Type B pancreatic cell (in vitro differentiated cells): ENCODE data around the gene PBX3. TPM values are rescaled to one million over a fixed set of nuclear protein-coding genes. Genes with fewer than 3 reads are reported as not detected.

ENCODE experiments used
- DNase-seq: peaks from one replicate; pipeline ENCODE4 v3.0.0; 2021; ENCODE audit warnings: mixed read lengths; ENCODE audit not compliant: unreplicated experiment; ENCODE audit errors: extremely low spot score
- H3K27ac Mint-ChIP-seq: 2 replicates; pipeline ENCODE4 v1.8.0; 2021; ENCODE audit warnings: mild to moderate bottlenecking, mixed read lengths
- H3K27me3 Mint-ChIP-seq: 2 replicates; pipeline ENCODE4 v1.8.0; 2021; ENCODE audit warnings: mixed read lengths
- H3K36me3 Mint-ChIP-seq: 2 replicates; pipeline ENCODE4 v1.8.0; 2021; ENCODE audit warnings: mixed read lengths
- H3K4me1 Mint-ChIP-seq: one replicate; pipeline ENCODE4 v1.8.0; 2021; ENCODE audit warnings: mixed read lengths; ENCODE audit not compliant: unreplicated experiment
- H3K4me3 Mint-ChIP-seq: 2 replicates; pipeline ENCODE4 v1.8.0; 2021; ENCODE audit warnings: mild to moderate bottlenecking, mixed read lengths
- H3K9me3 Mint-ChIP-seq: 2 replicates; pipeline ENCODE4 v1.8.0; 2021; ENCODE audit warnings: mixed read lengths
- total RNA-seq: library from RNA; stranded (reverse); gene quantifications from 2 replicates; pipeline ENCODE4 v1.2.1, GENCODE V29; 2021; ENCODE audit warnings: low replicate concordance
- TF ChIP-seq, protein P1 (sequence below): fragments of 200-600 bp; sonication (generic); conservative IDR thresholded peaks from 2 replicates; pipeline ENCODE4 v1.5.0; 2021; ENCODE audit warnings: antibody characterized with exemption, mild to moderate bottlenecking

Gene PBX3
- total RNA-seq, 1 donor from 2014 or later = 60.9 TPM

DNA sequence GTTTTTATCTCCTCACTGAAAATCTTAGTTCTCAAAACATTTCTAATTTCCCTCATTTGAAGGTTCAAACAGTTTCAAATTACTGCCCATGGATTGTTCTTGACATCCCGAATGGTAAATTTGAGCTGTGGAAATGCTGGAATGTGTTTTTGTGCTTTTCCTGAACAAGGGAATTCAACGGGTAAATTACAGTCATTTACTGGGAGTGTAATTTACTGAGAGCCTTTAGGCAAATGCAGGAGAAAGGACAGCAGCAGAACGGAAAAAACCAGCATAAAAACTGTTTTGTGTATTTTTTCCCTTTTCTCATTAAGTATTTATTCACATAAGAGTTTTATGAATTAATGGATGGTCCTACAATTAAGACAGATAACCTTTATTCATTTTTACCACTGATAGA, 139.2 kb downstream of the PBX3 start:
- H3K4me1 Mint-ChIP-seq = peaks cover 68% of the 10 kb centered on the region
- TF ChIP-seq, protein P1, sequence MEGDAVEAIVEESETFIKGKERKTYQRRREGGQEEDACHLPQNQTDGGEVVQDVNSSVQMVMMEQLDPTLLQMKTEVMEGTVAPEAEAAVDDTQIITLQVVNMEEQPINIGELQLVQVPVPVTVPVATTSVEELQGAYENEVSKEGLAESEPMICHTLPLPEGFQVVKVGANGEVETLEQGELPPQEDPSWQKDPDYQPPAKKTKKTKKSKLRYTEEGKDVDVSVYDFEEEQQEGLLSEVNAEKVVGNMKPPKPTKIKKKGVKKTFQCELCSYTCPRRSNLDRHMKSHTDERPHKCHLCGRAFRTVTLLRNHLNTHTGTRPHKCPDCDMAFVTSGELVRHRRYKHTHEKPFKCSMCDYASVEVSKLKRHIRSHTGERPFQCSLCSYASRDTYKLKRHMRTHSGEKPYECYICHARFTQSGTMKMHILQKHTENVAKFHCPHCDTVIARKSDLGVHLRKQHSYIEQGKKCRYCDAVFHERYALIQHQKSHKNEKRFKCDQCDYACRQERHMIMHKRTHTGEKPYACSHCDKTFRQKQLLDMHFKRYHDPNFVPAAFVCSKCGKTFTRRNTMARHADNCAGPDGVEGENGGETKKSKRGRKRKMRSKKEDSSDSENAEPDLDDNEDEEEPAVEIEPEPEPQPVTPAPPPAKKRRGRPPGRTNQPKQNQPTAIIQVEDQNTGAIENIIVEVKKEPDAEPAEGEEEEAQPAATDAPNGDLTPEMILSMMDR = no peak

DNA sequence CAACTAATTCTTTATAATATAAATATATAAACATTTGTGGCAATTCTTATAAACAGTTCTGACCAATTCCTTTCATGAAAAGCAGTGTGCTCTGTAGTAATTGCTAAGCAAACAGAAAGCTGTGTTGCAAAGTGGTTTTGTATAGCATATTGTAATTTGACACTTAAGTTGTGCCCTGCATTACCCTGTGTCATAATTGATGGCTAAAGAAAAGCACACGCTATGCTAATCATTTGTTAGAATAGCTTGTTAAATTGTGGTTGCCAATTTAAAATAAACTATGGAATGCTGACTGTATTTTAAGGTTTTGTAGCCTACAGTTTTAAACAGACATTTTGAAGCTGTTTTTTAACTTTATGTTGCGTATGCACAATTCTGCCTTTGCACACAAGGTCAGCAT, 140.0 kb downstream of the PBX3 start:
- H3K27ac Mint-ChIP-seq = no peak overlapping the region
- TF ChIP-seq, protein P1 = no peak
- no peak for DNase-seq
- no peaks in the 10 kb centered on the region for H3K9me3 Mint-ChIP-seq
- H3K4me3 Mint-ChIP-seq = peak overlapping the region; percentile 45
- no peaks in the 10 kb centered on the region for H3K36me3 Mint-ChIP-seq
- H3K4me1 Mint-ChIP-seq = peaks cover 68% of the 10 kb centered on the region
- H3K27me3 Mint-ChIP-seq = peaks cover 10% of the 10 kb centered on the region

More for the DNA sequence above, 139.2 kb downstream of the PBX3 start:
- no peak for DNase-seq
- H3K9me3 Mint-ChIP-seq = no peaks in the 10 kb centered on the region
- H3K27ac Mint-ChIP-seq = peak overlapping the region; percentile 54
- H3K27me3 Mint-ChIP-seq = peaks cover 10% of the 10 kb centered on the region
- H3K36me3 Mint-ChIP-seq = no peaks in the 10 kb centered on the region
- H3K4me3 Mint-ChIP-seq = peak overlapping the region; percentile 38

DNA sequence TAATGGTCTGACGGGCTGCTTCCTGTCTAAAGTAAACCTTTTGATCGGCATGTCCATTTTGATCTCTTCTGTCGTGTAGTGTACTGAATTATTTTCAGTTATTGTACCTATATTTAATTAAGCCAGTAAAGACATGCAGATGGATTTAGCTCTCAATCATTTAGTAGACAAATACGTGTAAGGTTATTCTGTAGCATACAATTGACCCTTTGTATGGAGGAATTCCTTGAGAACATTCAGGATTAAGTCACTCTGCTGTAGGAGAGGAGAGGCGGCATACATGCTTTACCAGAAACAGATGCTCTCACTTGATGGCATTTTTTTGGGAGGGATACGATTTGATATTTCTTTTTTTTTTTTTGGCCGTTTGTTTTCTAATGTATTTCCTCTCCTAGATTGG, 141.0 kb downstream of the PBX3 start:
- H3K4me3 Mint-ChIP-seq = peak overlapping the region; percentile 29
- H3K4me1 Mint-ChIP-seq = peaks cover 70% of the 10 kb centered on the region
- no peak overlapping the region for H3K27ac Mint-ChIP-seq

DNA sequence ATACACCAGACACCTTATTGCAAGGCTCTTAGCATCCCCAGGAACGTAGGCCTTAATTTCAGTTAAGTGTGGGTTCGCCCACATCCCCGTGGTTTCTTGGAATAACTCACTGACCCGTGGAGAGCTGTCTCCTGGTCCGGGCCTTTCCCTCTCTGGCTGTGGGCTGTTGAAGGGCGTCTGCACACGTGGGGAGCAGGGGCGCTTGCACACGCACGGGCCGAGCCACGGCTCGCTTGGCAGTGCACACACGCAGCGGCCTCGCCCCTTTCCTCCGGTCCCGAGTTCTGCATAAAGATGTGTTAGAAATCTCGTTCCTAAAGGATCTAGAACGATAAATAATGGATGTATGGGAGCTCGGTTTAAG, 141.9 kb downstream of the PBX3 start:
- Mint-ChIP-seq H3K4me1 (peaks cover 65% of the 10 kb centered on the region), H3K27me3 (peaks cover 10% of the 10 kb centered on the region), H3K27ac (peak overlapping the region; percentile 68), H3K4me3 (peak overlapping the region; percentile 90), H3K36me3 (no peaks in the 10 kb centered on the region), H3K9me3 (no peaks in the 10 kb centered on the region)
- TF ChIP-seq, protein P1 = no peak
- no peak for DNase-seq

More for the DNA sequence above, 141.0 kb downstream of the PBX3 start:
- peaks cover 10% of the 10 kb centered on the region for H3K27me3 Mint-ChIP-seq
- DNase-seq = no peak
- H3K36me3 Mint-ChIP-seq = no peaks in the 10 kb centered on the region
- H3K9me3 Mint-ChIP-seq = no peaks in the 10 kb centered on the region
- TF ChIP-seq, protein P1 = no peak

DNA sequence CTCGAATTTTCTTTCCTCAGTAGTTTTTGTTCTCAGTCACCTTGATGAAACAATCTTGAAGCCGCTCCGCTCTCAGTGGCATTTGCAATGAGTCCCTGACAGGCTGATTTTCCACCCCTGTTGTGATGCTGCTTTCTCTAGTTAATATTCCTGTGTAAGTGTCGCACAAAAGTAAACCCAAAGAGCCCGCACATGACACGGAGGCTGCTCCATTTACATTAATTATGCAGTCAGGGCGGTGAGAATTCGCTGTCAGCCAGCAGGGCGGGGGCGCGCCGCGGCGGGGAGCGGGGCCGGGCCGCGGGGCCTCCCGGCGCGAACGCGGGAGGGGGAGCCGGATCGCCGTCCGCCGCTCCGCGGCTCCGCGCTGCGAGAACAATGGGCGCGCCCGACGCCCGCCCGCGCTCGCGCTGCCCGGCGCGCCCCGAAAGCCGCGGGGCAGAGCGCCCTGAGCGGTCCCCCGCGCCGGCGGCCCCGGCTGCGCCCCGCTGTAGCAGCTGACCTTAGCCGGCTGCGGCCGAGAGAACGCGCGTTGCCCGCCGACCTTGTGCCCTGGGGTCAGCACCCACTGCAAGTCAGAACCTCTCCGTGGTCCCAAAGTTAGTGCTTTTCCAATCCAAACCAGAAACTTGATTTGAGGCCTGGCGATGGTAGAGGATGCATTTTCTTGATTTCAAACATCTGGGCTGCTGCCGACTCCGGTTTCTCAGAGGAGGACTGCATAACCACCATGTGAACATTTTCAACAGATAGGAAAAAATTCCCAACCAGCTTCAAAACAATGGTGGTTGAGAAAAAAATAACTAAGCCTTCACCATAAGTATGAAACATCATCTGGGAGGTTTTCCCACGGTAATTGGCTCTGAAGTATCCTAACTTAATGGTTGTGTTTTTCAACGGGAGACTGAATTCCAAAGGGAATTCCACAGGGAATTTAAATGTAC, 142.6 kb downstream of the PBX3 start:
- no peaks in the 10 kb centered on the region for H3K9me3 Mint-ChIP-seq
- peak overlapping the region; percentile 94 for H3K4me3 Mint-ChIP-seq
- DNase-seq = no peak
- TF ChIP-seq, protein P1 = no peak
- H3K27me3 Mint-ChIP-seq = peaks cover 10% of the 10 kb centered on the region
- H3K27ac Mint-ChIP-seq = peak overlapping the region; percentile 82
- H3K36me3 Mint-ChIP-seq = no peaks in the 10 kb centered on the region
- H3K4me1 Mint-ChIP-seq = peaks cover 63% of the 10 kb centered on the region
